Activated CD4-positive, alpha-beta T cell treated with anti-CD3 and anti-CD28 coated beads, Interleukin-2, amount 50 U/mL, for 16 hours (primary cell): ENCODE results near the gene OR14C36.
"Not testable (repeated sequence)": the region's sequence is repeated elsewhere in the genome, so short reads cannot be mapped to it uniquely, and the experiment has no call there.

Experiments used
- DNase-seq: peaks from one replicate; pipeline ENCODE4 v3.0.0-alpha.2; 2020

OR14C36 gene, protein sequence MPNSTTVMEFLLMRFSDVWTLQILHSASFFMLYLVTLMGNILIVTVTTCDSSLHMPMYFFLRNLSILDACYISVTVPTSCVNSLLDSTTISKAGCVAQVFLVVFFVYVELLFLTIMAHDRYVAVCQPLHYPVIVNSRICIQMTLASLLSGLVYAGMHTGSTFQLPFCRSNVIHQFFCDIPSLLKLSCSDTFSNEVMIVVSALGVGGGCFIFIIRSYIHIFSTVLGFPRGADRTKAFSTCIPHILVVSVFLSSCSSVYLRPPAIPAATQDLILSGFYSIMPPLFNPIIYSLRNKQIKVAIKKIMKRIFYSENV

DNA sequence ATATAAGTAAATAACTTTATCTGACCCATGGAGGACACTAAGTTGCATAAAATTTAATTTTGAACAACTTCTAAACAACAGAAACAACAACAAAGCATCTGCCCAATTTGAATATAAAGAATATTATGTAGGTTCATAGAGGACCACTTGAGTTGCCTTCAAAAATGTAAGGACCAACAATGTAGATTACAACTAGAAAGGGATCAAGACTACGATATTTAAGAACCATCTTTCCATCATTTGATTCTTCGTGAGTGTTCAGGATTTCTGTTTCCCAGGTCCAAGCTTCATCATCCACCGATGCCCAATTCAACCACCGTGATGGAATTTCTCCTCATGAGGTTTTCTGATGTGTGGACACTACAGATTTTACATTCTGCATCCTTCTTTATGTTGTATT lies at the start of gene OR14C36:
TSS of gene OR14C36 (plus strand) at position 301 of the 400 bp plus-strand sequence. CDS start at position 301, 0 bp downstream.
- DNase-seq = no peak

DNA sequence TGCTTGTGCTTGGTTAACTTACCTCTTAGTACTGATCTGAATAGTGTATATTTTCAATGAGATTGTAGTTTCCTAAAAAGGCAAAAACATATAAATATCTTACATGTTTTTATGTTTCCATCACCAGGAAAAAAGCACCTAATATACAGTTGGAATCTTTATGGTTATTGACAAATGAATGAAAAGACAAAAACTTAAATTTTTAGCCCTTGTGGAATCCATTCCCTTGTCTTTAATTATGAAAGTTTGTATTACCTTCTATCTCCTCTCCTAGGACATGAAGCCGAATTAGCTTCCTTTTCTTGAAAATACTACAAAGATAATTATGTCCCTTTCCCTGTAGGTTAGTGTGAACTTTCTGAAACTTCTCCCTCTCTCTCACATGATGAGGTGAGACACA lies 45.3 kb upstream of the OR14C36 start, which contains the start of gene OR2T12:
TSS of gene OR2T12 (minus strand) at position 101 of the 400 bp plus-strand sequence. CDS start 7,846 bp downstream, outside the sequence.
- DNase-seq = no peak

- not testable (repeated sequence) for DNase-seq
Measured at GRCh38 chr1:248305672-248306071, 42.9 kb upstream of the OR14C36 start.

- DNase-seq = no peak
Measured at GRCh38 chr1:248306103-248306502, 42.5 kb upstream of the OR14C36 start.

- not testable (repeated sequence) for DNase-seq
Measured at GRCh38 chr1:248306740-248307139, 41.8 kb upstream of the OR14C36 start.

GRCh38 chr1:248316796-248317195 lies 31.8 kb upstream of the OR14C36 start:
- DNase-seq = no peak

DNA sequence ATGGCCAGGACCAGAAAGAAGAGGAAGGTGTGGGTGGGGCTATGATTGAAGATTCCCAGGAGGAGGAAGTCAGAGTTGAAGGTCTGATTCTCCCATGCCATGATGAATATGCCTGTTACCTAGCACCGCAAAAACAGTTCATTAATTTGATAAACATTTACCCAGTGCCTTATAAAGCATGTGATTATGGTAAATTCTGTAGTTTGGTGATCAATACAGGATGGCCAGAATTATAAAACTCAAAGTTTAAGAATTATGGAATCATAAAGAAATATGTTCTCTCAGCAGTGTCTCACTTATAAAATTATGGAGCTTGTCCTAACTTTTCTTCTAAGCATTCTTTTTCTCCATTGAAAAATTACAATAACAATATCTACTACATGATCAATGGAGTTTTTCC lies 24.1 kb upstream of the OR14C36 start, which contains the start of gene OR2M7:
TSS of gene OR2M7 (minus strand) at position 101 of the 400 bp plus-strand sequence. CDS start at position 101, 0 bp downstream.
- no peak for DNase-seq

GRCh38 chr1:248343451-248343850 lies 5.1 kb upstream of the OR14C36 start:
- DNase-seq = no peak

GRCh38 chr1:248359415-248359814 lies 10.8 kb downstream of the OR14C36 start:
- no peak for DNase-seq

DNA sequence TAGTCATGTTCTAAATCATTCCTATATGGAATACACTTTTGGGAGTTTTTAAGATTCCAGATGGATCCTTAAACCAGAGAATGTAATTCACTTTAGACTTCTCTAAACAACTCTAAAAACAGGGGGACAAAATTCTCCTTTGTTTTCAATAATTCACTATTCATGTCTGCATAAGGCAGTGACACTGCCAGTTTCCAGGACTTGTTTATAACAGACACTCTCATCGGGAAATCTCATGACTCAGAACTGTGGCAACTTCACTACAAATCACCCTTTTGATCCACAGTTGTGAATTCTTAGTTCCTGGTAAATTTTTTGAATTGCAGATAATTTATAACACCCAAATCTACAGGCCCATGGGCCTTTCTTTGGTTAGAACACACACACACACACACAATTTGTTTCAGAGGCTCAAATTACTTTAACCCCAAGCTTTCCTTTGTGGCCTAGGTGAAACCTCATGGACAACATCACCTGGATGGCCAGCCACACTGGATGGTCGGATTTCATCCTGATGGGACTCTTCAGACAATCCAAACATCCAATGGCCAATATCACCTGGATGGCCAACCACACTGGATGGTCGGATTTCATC lies 12.6 kb downstream of the OR14C36 start, which contains the start of gene OR2T4:
TSS of gene OR2T4 (plus strand) at position 545 of the 595 bp plus-strand sequence. CDS start at position 545, 0 bp downstream.
- no peak for DNase-seq

GRCh38 chr1:248366609-248367008 lies 18.0 kb downstream of the OR14C36 start:
- DNase-seq = no peak

GRCh38 chr1:248372394-248372793 lies 23.8 kb downstream of the OR14C36 start:
- DNase-seq = no peak

DNA sequence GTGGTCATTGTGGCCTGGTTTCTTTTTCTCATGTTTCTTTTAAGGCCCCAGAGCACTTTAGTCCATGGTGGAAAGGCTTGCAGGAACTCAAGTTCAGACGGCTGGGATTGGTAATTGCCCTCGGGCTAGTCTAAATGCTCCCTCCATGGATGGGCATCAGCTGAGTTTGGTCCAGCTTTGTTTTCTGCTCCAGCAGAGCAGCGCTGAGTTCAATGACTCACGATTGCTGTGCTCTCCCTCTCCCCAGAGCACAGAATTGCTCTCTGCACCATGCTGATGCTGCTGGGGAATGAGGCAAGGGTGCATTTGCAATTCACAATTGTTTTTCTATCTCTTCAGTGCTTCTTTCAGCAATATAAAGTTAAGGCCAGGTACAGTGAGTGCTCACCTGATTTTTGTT lies 25.2 kb downstream of the OR14C36 start:
- no peak for DNase-seq

GRCh38 chr1:248375446-248375845 lies 26.9 kb downstream of the OR14C36 start, which contains the start of gene OR2T6:
OR2T6 (plus strand) TSS chr1:248375746; CDS start chr1:248387609, 11,863 bp downstream.
- DNase-seq = no peak

DNA sequence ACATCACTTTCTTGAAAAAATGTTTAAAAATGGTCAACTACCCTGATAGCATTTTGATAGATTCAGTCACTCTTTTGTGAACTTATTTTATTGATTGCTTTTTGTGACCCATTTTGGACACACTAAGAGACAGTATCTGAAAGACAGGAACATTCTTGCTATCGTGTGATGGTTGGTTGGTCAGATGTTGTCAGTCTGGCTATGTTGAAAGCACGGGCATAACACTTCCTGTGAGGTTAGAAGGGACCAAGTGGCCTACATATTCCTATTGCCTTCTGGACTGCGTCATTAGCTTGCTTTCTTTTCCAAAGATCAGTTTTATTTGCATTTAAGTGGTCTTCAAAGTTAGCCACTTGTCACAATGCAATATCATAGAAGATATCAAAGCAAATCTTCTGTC lies 28.3 kb downstream of the OR14C36 start:
- DNase-seq = no peak

- no peak for DNase-seq
Measured at GRCh38 chr1:248380854-248381253, 32.3 kb downstream of the OR14C36 start.

- DNase-seq = no peak
Measured at GRCh38 chr1:248388426-248388825, 39.9 kb downstream of the OR14C36 start.

DNA sequence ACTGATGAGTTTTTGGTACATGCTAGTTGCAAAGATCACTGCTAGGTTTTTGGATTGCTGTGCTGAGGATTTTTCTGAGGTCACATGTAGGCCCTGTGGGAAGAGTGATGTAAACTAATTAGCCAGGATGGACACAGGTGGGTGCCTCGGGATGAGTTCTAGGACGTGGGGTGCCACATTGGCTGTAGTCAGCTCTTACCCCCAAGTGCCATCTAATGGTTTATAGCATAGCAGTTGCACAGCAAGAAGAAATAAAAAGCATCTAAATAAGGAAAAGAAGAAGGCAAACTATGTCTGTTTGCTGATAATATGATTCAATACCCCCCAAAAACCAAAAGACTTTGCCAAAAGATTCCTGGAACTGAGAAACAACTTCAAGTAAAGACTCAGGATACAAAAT lies 44.5 kb downstream of the OR14C36 start:
- no peak for DNase-seq
